ENCODE results near the gene ERC2. TPM values are rescaled to one million over a fixed set of nuclear protein-coding genes. Genes with fewer than 3 reads are reported as not detected.

Gene ERC2
- total RNA-seq, 2 donors from 2014 or later, result 16.1 to 22.8 TPM

- peaks cover 14% of the 10 kb centered on the region for H3K9me3 Mint-ChIP-seq
- H3K4me1 Mint-ChIP-seq, result peaks cover 15% of the 10 kb centered on the region
- H3K36me3 Mint-ChIP-seq (ENCODE audit: low read depth), result peaks cover 7% of the 10 kb centered on the region
- no peak overlapping the region for H3K27ac ChIP-seq (ENCODE audit: low read depth, low read length)
- no peak overlapping the region for H3K27ac Mint-ChIP-seq
- no peak overlapping the region for H3K4me3 ChIP-seq (ENCODE audit: low read length)
- no peaks in the 10 kb centered on the region for H3K4me1 ChIP-seq (ENCODE audit: control insufficient read depth, insufficient read depth, low read length)
- TF ChIP-seq CTCF (conservative IDR thresholded peaks at IDR 0.05), result no peak
- no peak overlapping the region for H3K4me3 Mint-ChIP-seq
- no peaks in the 10 kb centered on the region for H3K27me3 ChIP-seq (ENCODE audit: control insufficient read depth, insufficient read depth, low read length, poor library complexity, severe bottlenecking)
- DNase-seq, result no peak
- no peaks in the 10 kb centered on the region for H3K36me3 ChIP-seq (ENCODE audit: control insufficient read depth, insufficient read depth, low read length)
- WGBS, 2 experiments (ENCODE audit: insufficient coverage in 1 of 2, insufficient read length in 1 of 2), result 94 to 95% methylated on average over 2 to 3 of the region's 3 CpGs
- H3K9ac ChIP-seq (ENCODE audit: extremely low read depth, low read length, poor library complexity, severe bottlenecking), result no peak overlapping the region
- H3K9me3 ChIP-seq (ENCODE audit: control insufficient read depth, low read length), result peaks cover 5% of the 10 kb centered on the region
- H3K27me3 Mint-ChIP-seq (ENCODE audit: insufficient read depth), result no peaks in the 10 kb centered on the region
Measured at GRCh38 chr3:56370991-56371775, 97.1 kb downstream of the ERC2 start.

- no peaks in the 10 kb centered on the region for H3K36me3 Mint-ChIP-seq (ENCODE audit: low read depth)
- TF ChIP-seq CTCF (conservative IDR thresholded peaks at IDR 0.05), result no peak
Measured at GRCh38 chr3:56369914-56370313, 98.4 kb downstream of the ERC2 start.

GRCh38 chr3:56368846-56369245, 99.4 kb downstream of the ERC2 start:
- H3K4me3 ChIP-seq (ENCODE audit: low read length), result no peak overlapping the region
- no peaks in the 10 kb centered on the region for H3K27me3 ChIP-seq (ENCODE audit: control insufficient read depth, insufficient read depth, low read length, poor library complexity, severe bottlenecking)
- H3K4me3 Mint-ChIP-seq, result no peak overlapping the region
- no peak overlapping the region for H3K9ac ChIP-seq (ENCODE audit: extremely low read depth, low read length, poor library complexity, severe bottlenecking)
- no peaks in the 10 kb centered on the region for H3K9me3 Mint-ChIP-seq
- no peaks in the 10 kb centered on the region for H3K36me3 ChIP-seq (ENCODE audit: control insufficient read depth, insufficient read depth, low read length)
- H3K9me3 ChIP-seq (ENCODE audit: control insufficient read depth, low read length), result no peaks in the 10 kb centered on the region
- DNase-seq, result no peak
- no peak overlapping the region for H3K27ac ChIP-seq (ENCODE audit: low read depth, low read length)
- peaks cover 15% of the 10 kb centered on the region for H3K4me1 Mint-ChIP-seq
- H3K27me3 Mint-ChIP-seq (ENCODE audit: insufficient read depth), result no peaks in the 10 kb centered on the region
- no peak for TF ChIP-seq CTCF (conservative IDR thresholded peaks at IDR 0.05)
- H3K36me3 Mint-ChIP-seq (ENCODE audit: low read depth), result no peaks in the 10 kb centered on the region
- no peaks in the 10 kb centered on the region for H3K4me1 ChIP-seq (ENCODE audit: control insufficient read depth, insufficient read depth, low read length)
- WGBS, 2 experiments (ENCODE audit: insufficient coverage in 1 of 2, insufficient read length in 1 of 2), result 92 to 97% methylated on average over 4 of the region's 4 CpGs
- no peak overlapping the region for H3K27ac Mint-ChIP-seq

More at GRCh38 chr3:56369914-56370313, 98.4 kb downstream of the ERC2 start:
- Mint-ChIP-seq H3K4me3 (no peak overlapping the region), H3K27me3 (ENCODE audit: insufficient read depth) (no peaks in the 10 kb centered on the region), H3K4me1 (peaks cover 15% of the 10 kb centered on the region), H3K9me3 (peaks cover 1% of the 10 kb centered on the region), H3K27ac (no peak overlapping the region)
- Histone ChIP-seq H3K4me1 (ENCODE audit: control insufficient read depth, insufficient read depth, low read length) (no peaks in the 10 kb centered on the region), H3K27ac (ENCODE audit: low read depth, low read length) (no peak overlapping the region), H3K9me3 (ENCODE audit: control insufficient read depth, low read length) (no peaks in the 10 kb centered on the region), H3K36me3 (ENCODE audit: control insufficient read depth, insufficient read depth, low read length) (no peaks in the 10 kb centered on the region), H3K4me3 (ENCODE audit: low read length) (no peak overlapping the region), H3K9ac (ENCODE audit: extremely low read depth, low read length, poor library complexity, severe bottlenecking) (no peak overlapping the region), H3K27me3 (ENCODE audit: control insufficient read depth, insufficient read depth, low read length, poor library complexity, severe bottlenecking) (no peaks in the 10 kb centered on the region)
- DNase-seq, result no peak
- 99 to 100% methylated on average over 3 of the region's 3 CpGs for WGBS, 2 experiments (ENCODE audit: insufficient coverage in 1 of 2, insufficient read length in 1 of 2)
